Measurements from ENCODE around the gene PNMA1. TPM values are rescaled to one million over a fixed set of nuclear protein-coding genes. Genes with fewer than 3 reads are reported as not detected.

PNMA1 gene
- total RNA-seq, 1 donor from 2014 or later: 46.1 TPM

GRCh38 chr14:73752297-73752992, 38.3 kb upstream of the PNMA1 start:
- intact Hi-C loops (cut with DNase I): no loop called here
- no peak for ATAC-seq
- DNase-seq (ENCODE audit: low spot score): no peak

- no peak for DNase-seq (ENCODE audit: low spot score)
- intact Hi-C loops (cut with DNase I): no loop called here
- ATAC-seq: no peak
Measured at GRCh38 chr14:73751157-73751691, 37.0 kb upstream of the PNMA1 start.

GRCh38 chr14:73750531-73750901, 36.3 kb upstream of the PNMA1 start:
- DNase-seq (ENCODE audit: low spot score) (no peak), ATAC-seq (no peak)
- intact Hi-C loops (cut with DNase I): no loop called here

GRCh38 chr14:73749706-73750530, 35.7 kb upstream of the PNMA1 start:
- ATAC-seq: no peak
- DNase-seq (ENCODE audit: low spot score): no peak
- intact Hi-C loops (cut with DNase I): no loop called here

DNA sequence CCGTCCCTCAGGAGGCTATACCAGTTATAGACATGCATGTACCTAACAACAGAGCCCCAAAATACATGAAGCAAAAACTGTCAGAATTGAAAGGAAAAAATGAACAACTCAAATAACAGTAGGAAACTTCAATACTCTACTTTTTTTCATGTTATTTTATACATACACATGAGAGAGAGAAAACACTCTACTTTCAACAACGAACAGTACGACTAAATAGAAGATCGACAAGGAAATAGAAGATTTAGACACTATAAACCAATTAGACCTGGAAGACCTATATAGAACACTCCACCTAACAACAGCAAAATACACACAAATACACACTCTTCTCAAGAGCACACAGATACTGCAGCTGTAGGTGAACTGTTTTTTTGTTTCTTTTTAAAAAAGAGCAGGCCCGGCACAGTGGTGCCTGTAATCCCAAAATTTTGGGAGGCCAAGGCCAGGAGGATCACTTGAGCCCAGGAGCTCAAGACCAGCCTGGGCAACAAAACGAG, 34.7 kb upstream of the PNMA1 start:
- intact Hi-C loops (cut with DNase I): no loop called here
- ATAC-seq: no peak
- no peak for DNase-seq (ENCODE audit: low spot score)

- ATAC-seq (no peak), DNase-seq (ENCODE audit: low spot score) (no peak)
- intact Hi-C loops (cut with DNase I): no loop called here
Measured at GRCh38 chr14:73747379-73748211, 33.4 kb upstream of the PNMA1 start.

- no peak for ATAC-seq
- intact Hi-C loops (cut with DNase I): no loop called here
- no peak for DNase-seq (ENCODE audit: low spot score)
Measured at GRCh38 chr14:73746520-73747378, 32.6 kb upstream of the PNMA1 start.

DNA sequence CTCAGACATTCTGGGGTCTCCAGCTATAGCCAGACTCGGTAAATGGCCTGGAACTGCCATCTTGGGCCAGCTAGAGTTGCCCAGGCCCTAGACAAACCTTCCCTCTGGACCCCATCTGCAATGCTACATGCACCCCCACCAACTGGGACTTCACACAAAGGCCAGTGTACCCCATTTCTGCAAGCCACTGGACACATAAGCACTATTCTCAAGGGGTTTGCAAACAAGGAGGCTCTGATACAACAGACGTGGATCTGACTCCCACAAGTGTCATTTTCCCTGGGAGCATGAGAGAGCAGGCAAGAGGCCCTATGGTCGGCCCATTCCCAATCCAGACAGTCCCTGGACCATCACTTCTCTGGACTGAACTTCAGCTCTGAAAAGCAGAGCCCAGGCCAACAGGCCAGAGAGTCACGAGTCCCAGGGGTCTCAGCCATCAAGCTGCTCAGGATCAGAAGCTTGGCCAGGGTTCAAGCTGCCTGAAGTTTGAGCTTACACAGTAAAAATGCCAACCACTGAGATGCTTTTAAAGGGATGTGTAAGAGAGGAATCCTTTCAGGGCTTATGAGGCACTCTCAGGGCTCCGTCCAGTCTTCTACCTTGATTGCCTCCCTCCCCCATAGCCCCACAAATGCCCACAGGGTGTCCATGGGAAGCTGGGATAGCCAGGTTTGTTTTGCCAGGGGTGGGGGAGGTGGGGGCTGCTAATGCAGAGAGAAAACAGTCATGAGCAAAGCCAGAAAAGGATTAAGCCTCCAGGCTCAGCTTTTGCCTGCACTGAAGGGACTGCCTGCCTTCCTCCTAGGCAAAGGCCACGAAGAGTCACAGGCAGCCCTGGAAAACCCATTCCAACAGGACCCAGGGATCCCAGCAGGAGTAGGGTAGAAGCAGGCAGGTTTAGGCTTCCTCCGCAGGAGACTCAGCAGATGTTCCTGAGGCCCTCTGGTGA, 31.7 kb upstream of the PNMA1 start:
- intact Hi-C loops (cut with DNase I): no loop called here
- no peak for DNase-seq (ENCODE audit: low spot score)
- ATAC-seq: no peak

DNA sequence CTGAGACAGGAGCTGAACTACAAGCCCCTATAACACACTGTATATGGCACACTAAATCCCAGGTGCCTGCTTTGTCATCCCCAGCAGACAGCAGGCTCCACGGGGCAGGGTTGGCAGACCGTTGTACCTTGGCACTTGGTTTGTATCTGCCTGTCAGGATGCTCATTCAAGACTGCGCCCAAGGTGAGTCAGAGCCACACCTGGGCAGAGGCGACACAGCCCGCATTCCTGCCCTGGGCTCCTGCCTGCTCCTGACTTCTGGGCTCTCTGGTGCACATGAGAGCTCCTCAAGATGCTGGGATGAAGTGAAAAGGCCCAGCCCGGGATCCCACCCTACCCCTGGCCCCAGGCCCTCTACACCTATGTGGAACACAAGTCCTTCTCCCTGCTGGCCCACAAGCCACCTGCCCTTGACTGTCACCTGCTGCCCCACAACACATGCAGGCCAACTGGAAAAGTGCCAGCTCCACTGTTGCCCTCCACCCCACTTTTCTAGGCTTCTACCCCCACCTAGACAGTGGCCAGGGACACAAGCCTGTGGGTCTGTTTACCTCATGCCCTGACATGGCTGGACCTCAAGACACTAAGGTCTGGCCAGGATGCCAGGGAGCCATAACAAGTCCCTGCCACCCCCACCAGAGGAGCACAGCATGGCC, 30.8 kb upstream of the PNMA1 start:
- DNase-seq (ENCODE audit: low spot score) (no peak), ATAC-seq (no peak)
- intact Hi-C loops (cut with DNase I): no loop called here

- ATAC-seq (no peak), DNase-seq (ENCODE audit: low spot score) (no peak)
- intact Hi-C loops (cut with DNase I): no loop called here
Measured at GRCh38 chr14:73744175-73744867, 30.1 kb upstream of the PNMA1 start.

DNA sequence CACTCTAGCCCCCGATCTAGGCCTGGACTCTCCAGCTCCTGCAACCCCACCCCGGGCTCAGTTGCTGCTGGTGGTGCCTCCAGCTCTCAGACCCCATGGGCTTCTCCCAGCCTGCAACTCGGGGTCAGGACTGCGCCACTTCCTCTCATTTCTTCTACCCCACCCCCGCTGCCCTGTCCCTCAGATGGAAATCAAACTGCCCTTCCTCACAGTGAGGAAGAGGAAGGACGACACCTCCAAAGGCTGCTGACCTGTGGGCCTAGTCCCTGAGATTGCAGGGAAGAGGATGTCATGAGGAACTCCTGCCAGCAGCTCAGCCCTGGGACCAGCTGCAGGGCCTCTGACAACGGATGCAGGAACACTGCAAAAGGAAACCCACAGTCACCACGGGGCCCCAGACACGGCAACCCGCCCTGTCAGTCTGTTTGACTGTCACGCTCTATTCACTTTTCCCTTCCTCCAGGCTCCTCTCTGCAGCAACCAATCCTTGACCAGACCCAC, 29.3 kb upstream of the PNMA1 start:
- intact Hi-C loops (cut with DNase I): no loop called here
- ATAC-seq: no peak
- no peak for DNase-seq (ENCODE audit: low spot score)

- intact Hi-C loops (cut with DNase I): no loop called here
- no peak for DNase-seq (ENCODE audit: low spot score)
- ATAC-seq: no peak
Measured at GRCh38 chr14:73742520-73743238, 28.5 kb upstream of the PNMA1 start.

DNA sequence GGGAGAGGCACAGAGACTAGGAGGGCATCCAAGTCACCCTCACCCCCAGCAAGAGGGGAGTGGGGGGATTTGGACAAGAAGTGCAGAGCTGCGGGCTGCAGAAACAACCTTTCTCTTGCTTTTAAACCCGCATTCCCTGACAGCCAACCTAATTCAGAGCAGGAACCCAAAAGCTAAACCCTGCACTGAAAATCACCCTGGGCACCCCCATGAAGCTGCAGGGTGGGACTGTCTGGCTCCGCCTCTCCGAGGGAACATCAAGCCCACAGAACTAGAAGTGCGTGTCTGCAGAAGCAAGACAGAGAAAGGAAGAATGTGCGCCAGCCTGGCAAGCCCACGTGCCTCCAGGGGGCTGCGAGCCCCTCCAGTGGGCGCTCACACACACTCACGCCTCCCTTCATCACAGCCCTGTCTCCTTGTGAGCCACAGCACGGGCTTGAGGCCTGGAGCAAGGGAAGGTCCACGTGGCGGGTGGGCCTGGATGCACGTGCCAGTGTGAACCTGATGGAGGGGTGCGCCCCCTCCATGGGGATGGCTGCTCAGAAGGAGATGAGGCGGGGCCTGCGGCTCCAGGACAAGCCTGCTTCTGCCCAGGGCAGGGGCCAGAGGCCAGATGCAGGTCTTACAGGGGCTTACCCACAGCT, 27.8 kb upstream of the PNMA1 start:
- no peak for DNase-seq (ENCODE audit: low spot score)
- peak; percentile 31 for ATAC-seq
- intact Hi-C loops (cut with DNase I): no loop called here

GRCh38 chr14:73741386-73741875, 27.2 kb upstream of the PNMA1 start:
- intact Hi-C loops (cut with DNase I): no loop called here
- DNase-seq (ENCODE audit: low spot score) (no peak), ATAC-seq (peak; percentile 79)

Data from sciatic nerve (tissue), 2 donors.